Right forelimb (tissue), 1 donor: ENCODE measurements around the gene SENP7.
"Not testable (repeated sequence)": the region's sequence is repeated elsewhere in the genome, so short reads cannot be mapped to it uniquely, and the experiment has no call there.

Experiments used
- DNase-seq: peaks from one replicate; pipeline ENCODE4 v3.0.0-alpha.2; 2018

The SENP7 gene

GRCh38 chr3:101527441-101527840, 14.4 kb upstream of the SENP7 start:
- no peak for DNase-seq

GRCh38 chr3:101521211-101521701, 8.2 kb upstream of the SENP7 start:
- no peak for DNase-seq

- DNase-seq = no peak
Observed at GRCh38 chr3:101519685-101520365, 6.8 kb upstream of the SENP7 start.

GRCh38 chr3:101518421-101518871, 5.4 kb upstream of the SENP7 start:
- no peak for DNase-seq

- DNase-seq = no peak
Observed at GRCh38 chr3:101513419-101513986, 491 bp upstream of the SENP7 start.

GRCh38 chr3:101512396-101512645, 691 bp downstream of the SENP7 start:
- DNase-seq = no peak

GRCh38 chr3:101509811-101510210, 3.2 kb downstream of the SENP7 start:
- DNase-seq = no peak

- DNase-seq = no peak
Observed at GRCh38 chr3:101509281-101509680, 3.7 kb downstream of the SENP7 start.

GRCh38 chr3:101501783-101502182, 11.2 kb downstream of the SENP7 start:
- no peak for DNase-seq

- DNase-seq = no peak
Observed at GRCh38 chr3:101500208-101500607, 12.8 kb downstream of the SENP7 start.

GRCh38 chr3:101497803-101498202, 15.2 kb downstream of the SENP7 start:
- no peak for DNase-seq

GRCh38 chr3:101495552-101495951, 17.5 kb downstream of the SENP7 start:
- no peak for DNase-seq

- no peak for DNase-seq
Observed at GRCh38 chr3:101484805-101485620, 28.0 kb downstream of the SENP7 start.

GRCh38 chr3:101478980-101479379, 34.0 kb downstream of the SENP7 start:
- DNase-seq = no peak

GRCh38 chr3:101474841-101475552, 38.0 kb downstream of the SENP7 start:
- not testable (repeated sequence) for DNase-seq

- DNase-seq = not testable (repeated sequence)
Observed at GRCh38 chr3:101468676-101469075, 44.3 kb downstream of the SENP7 start.

GRCh38 chr3:101467310-101467663, 45.7 kb downstream of the SENP7 start:
- not testable (repeated sequence) for DNase-seq

- no peak for DNase-seq
Observed at GRCh38 chr3:101466465-101467309, 46.3 kb downstream of the SENP7 start.

- DNase-seq = no peak
Observed at GRCh38 chr3:101464235-101464634, 48.8 kb downstream of the SENP7 start.

GRCh38 chr3:101461451-101461850, 51.6 kb downstream of the SENP7 start:
- no peak for DNase-seq

- no peak for DNase-seq
Observed at GRCh38 chr3:101458387-101458786, 54.6 kb downstream of the SENP7 start.

GRCh38 chr3:101454629-101455028, 58.4 kb downstream of the SENP7 start:
- no peak for DNase-seq
